PFSK-1 (cell line): ENCODE data around the gene CTNNA3.

Experiments used
- FOXP2 ChIP-seq: optimal IDR thresholded peaks from 2 replicates; pipeline ENCODE3; 2011; ENCODE audit warnings: borderline replicate concordance, control low read depth, inconsistent platforms; ENCODE audit not compliant: insufficient read depth; ENCODE audit errors: extremely low read length, extremely low read depth
- POLR2AphosphoS5 ChIP-seq: IDR thresholded peaks from 2 replicates; pipeline ENCODE4 v1.6.1; 2012; ENCODE audit warnings: low read depth, mild to moderate bottlenecking, control low read depth, low read length, moderate library complexity
- SIN3A ChIP-seq: IDR thresholded peaks from 2 replicates; pipeline ENCODE4 v1.6.1; 2012; ENCODE audit warnings: mild to moderate bottlenecking, low read length, moderate library complexity, borderline replicate concordance; ENCODE audit not compliant: insufficient read depth
- TAF1 ChIP-seq: IDR thresholded peaks from 2 replicates; pipeline ENCODE4 v1.6.1; 2012; ENCODE audit warnings: low read length, control low read depth, borderline replicate concordance; ENCODE audit not compliant: insufficient read depth
- TF ChIP-seq, protein P1 (sequence below), 2 experiments: IDR thresholded peaks; 2 replicates each; pipeline versions ENCODE4 v1.6.1 to v1.8.0; 2011 to 2012; ENCODE audit warnings: low read depth in 2 of 2, low read length in 2 of 2, control low read depth in 1 of 2, inconsistent platforms in 1 of 2, mild to moderate bottlenecking in 1 of 2, moderate library complexity in 1 of 2; ENCODE audit not compliant: insufficient read depth in 1 of 2

CTNNA3 gene

DNA sequence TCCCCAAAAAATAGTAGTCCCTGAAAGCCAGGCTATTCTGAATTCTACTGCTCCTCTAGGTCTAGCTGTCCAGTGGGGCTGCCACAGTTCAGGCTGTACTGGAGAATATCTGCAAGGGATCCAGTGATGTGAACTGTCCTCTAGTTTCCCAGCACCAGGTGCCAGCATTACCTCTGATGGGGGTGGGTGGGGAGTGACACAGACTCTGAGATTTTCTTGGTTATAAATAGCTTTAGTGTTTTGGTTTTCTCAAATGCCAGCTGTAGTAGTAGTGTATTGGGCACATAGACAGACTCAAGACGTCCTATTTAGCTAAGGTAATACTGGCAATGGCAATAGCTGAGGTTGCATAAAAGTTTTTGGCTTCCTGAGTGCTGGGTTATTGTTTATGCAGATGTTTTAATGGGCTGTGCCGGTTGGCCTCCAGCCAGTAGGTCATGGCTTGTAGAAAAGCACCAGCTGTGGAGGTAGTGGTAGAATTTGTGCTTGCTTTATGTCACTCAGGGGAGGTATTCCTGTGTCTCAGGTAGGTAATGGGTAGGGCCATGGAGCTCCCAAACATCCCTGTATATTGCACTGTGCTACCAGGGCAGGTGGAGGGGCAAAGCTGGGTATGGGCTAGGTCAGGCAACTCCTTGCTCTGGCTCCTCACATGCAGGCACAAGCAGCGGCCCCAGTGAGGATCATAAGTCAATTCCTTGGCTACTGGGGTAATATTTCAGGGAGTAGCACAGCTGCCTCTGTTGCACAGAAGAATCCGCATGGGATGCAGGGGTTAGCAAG lies 1108.9 kb downstream of the CTNNA3 start:
- TF ChIP-seq POLR2AphosphoS5 (no peak), TAF1 (no peak), FOXP2 (no peak), SIN3A (no peak)
- TF ChIP-seq, protein P1, sequence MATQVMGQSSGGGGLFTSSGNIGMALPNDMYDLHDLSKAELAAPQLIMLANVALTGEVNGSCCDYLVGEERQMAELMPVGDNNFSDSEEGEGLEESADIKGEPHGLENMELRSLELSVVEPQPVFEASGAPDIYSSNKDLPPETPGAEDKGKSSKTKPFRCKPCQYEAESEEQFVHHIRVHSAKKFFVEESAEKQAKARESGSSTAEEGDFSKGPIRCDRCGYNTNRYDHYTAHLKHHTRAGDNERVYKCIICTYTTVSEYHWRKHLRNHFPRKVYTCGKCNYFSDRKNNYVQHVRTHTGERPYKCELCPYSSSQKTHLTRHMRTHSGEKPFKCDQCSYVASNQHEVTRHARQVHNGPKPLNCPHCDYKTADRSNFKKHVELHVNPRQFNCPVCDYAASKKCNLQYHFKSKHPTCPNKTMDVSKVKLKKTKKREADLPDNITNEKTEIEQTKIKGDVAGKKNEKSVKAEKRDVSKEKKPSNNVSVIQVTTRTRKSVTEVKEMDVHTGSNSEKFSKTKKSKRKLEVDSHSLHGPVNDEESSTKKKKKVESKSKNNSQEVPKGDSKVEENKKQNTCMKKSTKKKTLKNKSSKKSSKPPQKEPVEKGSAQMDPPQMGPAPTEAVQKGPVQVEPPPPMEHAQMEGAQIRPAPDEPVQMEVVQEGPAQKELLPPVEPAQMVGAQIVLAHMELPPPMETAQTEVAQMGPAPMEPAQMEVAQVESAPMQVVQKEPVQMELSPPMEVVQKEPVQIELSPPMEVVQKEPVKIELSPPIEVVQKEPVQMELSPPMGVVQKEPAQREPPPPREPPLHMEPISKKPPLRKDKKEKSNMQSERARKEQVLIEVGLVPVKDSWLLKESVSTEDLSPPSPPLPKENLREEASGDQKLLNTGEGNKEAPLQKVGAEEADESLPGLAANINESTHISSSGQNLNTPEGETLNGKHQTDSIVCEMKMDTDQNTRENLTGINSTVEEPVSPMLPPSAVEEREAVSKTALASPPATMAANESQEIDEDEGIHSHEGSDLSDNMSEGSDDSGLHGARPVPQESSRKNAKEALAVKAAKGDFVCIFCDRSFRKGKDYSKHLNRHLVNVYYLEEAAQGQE (IDR thresholded peaks at IDR 0.05; ENCODE audit: insufficient read depth in 1 of 2, low read depth in 2 of 2, low read length in 2 of 2): no peak

DNA sequence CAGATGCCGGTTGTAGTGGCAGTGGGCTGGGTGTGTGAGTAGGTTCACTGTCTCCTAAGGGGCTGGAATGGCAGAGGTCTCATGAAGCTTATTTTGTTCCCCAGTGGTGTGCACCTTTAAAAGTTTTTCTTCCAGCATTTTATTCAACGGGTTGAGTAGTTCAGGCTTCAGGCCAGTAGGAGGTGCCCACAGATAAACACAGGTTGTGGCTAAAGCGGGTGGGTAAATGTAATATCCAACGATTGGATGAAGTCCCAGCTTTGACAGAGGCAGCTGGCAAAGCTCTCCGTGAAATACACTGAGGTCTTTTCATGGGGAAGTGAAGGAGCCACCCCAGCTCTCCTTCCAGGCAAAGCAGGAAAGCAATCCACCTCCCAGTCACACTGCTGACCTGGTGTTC lies 1109.9 kb downstream of the CTNNA3 start:
- TF ChIP-seq, protein P1 (IDR thresholded peaks at IDR 0.05; ENCODE audit: insufficient read depth in 1 of 2, low read depth in 2 of 2, low read length in 2 of 2): no peak
- TF ChIP-seq TAF1 (no peak), POLR2AphosphoS5 (no peak), SIN3A (no peak), FOXP2 (no peak)

DNA sequence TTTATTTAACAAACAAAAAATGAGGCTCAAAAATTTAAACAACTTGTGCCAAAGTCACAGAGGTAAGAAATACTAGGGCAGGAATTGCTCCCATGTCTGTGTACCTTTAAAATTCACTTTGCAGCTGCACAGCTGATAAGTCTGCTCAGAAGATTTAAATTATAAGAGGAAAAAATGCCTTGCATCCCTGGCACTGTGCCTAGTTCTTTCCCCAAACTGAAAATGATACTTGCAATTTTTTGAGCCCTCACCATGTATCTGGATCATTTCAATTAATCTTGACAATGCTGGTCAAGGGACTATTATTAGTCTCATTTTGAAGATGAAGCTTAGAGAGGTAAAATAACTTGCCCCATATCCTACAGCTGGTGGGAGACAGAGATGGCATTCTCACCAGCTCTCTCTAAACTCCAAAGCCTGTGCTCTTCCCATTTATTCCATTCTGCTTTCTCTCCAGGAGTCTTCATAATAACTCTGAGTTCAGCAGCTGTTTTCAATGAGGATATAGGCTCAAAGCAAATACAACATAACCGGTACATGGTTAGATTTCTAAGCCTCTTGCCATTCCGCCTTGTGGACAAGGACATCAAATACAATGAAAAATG lies 1120.6 kb downstream of the CTNNA3 start:
- TF ChIP-seq SIN3A: no peak

DNA sequence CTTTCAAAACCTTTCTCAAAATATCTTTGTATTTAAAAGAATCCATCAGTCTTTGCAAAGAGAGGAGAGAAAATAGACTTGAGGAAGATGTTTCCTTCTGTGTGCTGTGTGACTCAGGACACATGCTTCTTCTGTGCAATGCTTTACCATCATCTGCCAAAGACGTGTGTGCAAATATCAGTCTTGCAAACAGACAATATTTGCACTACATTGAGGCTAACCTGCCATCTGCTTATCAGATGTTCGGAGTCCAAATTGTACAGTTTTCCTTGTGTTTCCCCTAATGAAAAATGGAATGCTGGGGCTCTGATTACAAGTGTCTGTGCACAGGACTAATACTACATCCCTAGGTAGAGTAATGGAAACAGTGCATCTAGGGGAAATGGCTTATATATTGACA lies 1123.3 kb downstream of the CTNNA3 start:
- TF ChIP-seq TAF1: no peak
- TF ChIP-seq POLR2AphosphoS5: no peak
- TF ChIP-seq, protein P1 (IDR thresholded peaks at IDR 0.05; ENCODE audit: insufficient read depth in 1 of 2, low read depth in 2 of 2, low read length in 2 of 2): no peak
- TF ChIP-seq SIN3A: no peak

DNA sequence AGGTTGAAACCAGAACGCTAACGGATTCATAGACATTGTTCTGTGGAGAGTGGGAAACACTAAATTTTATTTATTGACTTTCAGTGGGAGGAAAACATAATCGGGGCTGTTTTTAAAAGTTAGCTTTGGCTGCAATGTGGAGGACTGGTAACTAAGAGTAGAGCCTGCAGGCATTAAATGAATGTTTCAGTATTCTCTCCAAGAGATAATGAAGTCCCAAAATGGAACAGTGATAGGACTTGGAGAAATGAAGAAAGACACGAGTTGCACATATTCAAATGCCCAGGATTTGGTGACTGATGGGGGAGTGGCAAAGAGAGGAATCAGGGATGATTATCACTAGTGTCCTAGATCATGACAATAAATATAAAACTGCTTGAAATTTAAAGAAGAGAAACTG lies 1130.0 kb downstream of the CTNNA3 start:
- TF ChIP-seq POLR2AphosphoS5: no peak
- TF ChIP-seq, protein P1 (IDR thresholded peaks at IDR 0.05; ENCODE audit: insufficient read depth in 1 of 2, low read depth in 2 of 2, low read length in 2 of 2): no peak
- no peak for TF ChIP-seq SIN3A
- no peak for TF ChIP-seq FOXP2
- no peak for TF ChIP-seq TAF1
